AG20443 (cell line): ENCODE data around the gene KRTAP10-7.
A peak's percentile ranks its signal among the peaks of the same experiment; 100 is the strongest.
"Not testable (repeated sequence)": the region's sequence is repeated elsewhere in the genome, so short reads cannot be mapped to it uniquely, and the experiment has no call there.

ENCODE experiments used
- DNase-seq: peaks from one replicate; pipeline ENCODE4 v3.0.0; 2012; ENCODE audit warnings: low spot score, mixed read lengths

The KRTAP10-7 gene

DNA sequence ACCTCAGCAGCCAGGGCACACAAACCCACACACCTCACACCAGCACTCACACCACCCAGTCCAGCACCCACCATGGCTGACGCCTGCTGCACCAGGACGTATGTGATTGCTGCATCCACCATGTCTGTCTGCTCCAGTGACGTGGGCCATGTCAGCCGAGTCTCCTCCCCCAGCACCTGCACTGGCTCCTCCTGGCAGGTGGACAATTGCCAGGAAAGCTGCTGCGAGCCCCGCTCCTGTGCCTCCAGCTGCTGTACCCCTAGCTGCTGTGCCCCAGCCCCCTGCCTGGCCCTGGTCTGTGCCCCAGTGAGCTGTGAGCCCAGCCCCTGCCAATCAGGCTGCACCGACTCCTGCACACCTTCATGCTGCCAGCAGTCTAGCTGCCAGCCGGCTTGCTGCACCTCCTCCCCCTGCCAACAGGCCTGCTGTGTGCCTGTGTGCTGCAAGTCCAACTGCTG is 11.7 kb downstream of the KRTAP10-7 start, which contains the start of gene KRTAP10-8:
Gene KRTAP10-8, plus strand, starts transcription at position 51 of the 458 bp plus-strand sequence. Its CDS starts 22 bp downstream, at position 73.
- no peak for DNase-seq

GRCh38 chr21:44612669-44613229 is 12.4 kb downstream of the KRTAP10-7 start:
- no peak for DNase-seq

GRCh38 chr21:44613386-44614155 is 13.2 kb downstream of the KRTAP10-7 start:
- DNase-seq = no peak

- DNase-seq = no peak
These were observed 13.8 kb downstream of the KRTAP10-7 start for GRCh38 chr21:44614161-44614631.

- no peak for DNase-seq
These were observed 14.6 kb downstream of the KRTAP10-7 start for GRCh38 chr21:44614961-44615391.

GRCh38 chr21:44615466-44615865 is 15.1 kb downstream of the KRTAP10-7 start:
- no peak for DNase-seq

- no peak for DNase-seq
These were observed 15.7 kb downstream of the KRTAP10-7 start for GRCh38 chr21:44615911-44616590.

- no peak for DNase-seq
These were observed 16.2 kb downstream of the KRTAP10-7 start for GRCh38 chr21:44616591-44616926.

DNA sequence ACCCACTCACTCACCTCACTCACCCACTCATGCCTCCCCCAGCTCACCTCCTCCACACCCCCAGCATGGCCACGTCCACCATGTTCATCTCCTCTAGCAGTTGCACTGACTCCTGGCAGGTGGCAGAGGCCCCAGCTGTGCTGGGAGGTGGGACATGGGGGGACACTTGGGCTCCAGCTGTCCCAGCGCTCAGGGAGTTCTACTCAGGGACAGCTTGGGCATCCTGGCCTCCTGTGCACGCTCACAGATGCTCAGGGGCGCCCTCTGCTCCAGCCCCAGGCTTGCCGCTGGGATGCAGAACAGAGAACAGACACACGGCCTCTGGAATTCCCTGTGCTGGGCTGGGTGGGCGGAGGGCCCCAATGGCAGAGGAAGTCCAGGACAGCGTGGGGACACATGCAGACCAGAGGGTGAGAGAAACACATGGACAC is 16.7 kb downstream of the KRTAP10-7 start:
- DNase-seq = no peak

DNA sequence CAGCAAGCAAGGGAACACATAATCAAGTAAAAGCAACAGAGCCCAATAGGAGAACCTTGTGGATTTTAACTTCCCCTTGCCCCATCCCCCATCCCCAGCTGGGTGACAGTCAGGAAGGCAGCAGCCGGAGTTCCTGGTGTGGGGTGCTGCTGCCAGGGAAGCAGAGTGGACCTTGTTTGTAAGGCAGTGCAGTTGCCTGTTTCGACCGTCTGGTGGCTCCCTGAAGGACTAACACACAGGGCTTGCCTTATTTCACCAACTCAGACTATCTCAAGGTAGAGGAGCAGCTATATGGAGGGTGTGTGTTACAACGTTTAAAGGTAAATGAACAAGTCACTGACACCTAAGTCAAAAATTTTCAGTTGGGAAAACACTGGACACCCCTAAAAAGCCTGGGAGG is 18.1 kb downstream of the KRTAP10-7 start:
- peak; percentile 30 for DNase-seq

DNA sequence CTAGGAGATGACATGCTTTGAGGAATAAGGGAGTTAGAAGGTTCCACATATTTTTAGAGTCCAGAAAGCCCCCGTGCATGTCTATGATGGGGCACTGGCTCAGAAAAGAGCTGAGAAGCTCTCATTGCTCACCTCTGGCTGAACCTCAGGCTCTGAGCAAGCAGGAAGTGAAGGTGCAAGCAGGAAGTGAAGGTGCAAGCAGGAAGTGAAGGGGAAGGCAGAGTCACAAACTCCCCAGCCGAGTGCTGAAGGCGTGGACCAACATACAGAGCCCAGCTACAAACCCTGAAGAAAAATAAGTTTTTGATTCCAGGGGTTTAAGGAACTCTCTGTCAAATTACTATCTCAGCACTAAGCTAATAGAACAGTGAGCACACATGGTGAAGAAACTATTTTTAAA is 18.5 kb downstream of the KRTAP10-7 start:
- no peak for DNase-seq

- no peak for DNase-seq
These were observed 19.5 kb downstream of the KRTAP10-7 start for GRCh38 chr21:44619886-44620285.

DNA sequence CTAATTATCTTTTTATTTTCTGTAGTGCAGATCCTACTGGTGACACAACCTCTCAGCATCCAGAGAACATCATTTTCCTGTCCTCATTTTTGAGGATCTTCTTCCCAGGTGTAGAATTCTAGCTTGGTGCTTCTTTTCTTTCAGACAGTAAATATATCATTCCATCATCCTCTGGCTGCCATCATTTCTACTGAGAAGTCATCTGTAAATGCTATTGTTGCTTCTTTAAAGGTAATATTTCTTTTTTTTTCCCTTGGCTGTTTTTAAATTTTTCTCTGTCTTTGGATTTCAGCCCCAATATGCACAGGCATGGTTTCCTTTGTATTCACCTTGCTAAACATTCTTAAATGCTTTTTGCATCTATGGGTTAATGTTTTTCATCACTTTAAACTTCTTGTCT is 23.2 kb downstream of the KRTAP10-7 start:
- DNase-seq = no peak

GRCh38 chr21:44625756-44626155 is 25.4 kb downstream of the KRTAP10-7 start:
- DNase-seq = no peak

DNA sequence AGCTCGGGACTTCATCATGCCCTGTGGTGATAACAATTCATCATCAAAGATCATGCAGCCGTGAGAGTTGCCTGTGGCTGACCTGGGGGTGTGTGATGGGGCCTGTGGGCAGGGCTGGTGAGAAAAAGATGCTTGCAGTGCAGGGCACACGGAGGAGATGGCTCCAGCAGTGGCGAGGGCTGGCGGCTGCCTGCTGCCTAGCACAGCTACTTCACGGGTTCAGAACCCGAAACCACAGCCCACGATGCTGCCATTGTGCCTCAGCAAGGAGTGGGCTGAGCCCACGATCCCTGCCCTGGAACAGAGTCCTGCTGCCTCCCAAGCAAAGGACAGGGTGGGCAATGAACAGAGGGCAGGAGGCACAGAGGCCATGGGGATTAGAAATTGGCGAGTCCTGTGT is 25.9 kb downstream of the KRTAP10-7 start:
- no peak for DNase-seq

DNA sequence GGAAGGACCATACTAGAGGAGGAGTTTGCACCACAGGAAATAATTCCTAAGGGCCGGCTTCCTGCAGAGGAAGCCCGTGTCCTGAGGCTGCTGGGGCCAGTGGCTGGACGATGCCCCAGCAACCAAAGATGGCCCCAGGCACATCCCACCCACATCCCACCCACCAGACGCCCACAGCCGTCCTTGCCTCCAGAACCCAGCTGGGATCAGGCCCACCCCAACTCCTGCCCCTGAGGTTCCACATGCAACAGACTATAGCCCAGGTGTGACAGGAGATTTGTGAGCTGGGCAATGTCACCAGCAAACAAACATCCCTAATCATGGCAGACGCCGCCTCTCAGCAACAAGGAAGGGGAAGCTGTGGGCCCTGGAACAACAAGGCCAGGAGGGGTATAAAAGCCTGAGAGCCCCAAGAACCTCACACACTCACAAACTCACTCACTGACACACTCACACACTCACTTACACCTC is 26.3 kb downstream of the KRTAP10-7 start, which contains the start of gene KRTAP10-9:
Gene KRTAP10-9, plus strand, starts transcription at position 421 of the 471 bp plus-strand sequence. CDS start 79 bp downstream, outside the sequence.
- DNase-seq = no peak

GRCh38 chr21:44627181-44627822 is 26.9 kb downstream of the KRTAP10-7 start:
- DNase-seq = not testable (repeated sequence)

GRCh38 chr21:44627831-44628233 is 27.4 kb downstream of the KRTAP10-7 start:
- not testable (repeated sequence) for DNase-seq

DNA sequence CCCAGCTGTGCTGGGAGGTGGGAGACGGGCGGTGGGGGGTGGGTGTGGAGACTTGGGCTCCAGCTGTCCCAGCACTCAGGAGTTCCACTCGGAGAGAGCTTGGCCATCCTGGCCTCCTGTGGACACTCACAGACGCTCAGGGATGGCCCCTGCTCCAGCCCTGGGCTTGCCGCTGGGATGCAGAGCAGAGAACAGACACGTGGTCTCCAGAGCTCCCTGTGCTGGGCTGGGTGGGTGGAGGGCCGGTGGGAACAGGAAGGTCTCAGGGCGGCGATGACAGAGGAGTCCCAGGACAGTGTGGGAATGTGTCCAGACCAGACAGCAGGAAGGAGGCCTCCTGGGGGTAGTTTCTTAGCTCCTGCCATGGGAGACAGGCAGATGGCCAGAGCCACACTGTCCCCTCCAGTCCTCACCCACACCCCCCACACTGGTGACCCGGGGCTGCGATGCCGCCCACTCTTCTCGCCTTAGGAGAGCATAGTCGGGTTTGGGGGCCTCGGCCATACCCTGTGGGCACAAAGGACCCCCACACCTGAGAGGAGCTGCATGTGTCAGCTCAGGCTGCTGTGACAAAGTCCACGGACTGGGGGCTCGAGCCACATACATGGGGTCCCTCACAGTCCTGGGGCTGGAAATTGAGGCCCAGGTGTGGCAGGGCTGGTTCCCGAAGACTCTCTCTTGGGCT is 28.5 kb downstream of the KRTAP10-7 start:
- no peak for DNase-seq

GRCh38 chr21:44630440-44630839 is 30.0 kb downstream of the KRTAP10-7 start:
- DNase-seq = no peak

- DNase-seq = no peak
These were observed 31.7 kb downstream of the KRTAP10-7 start for GRCh38 chr21:44632067-44632466.
